Eye (tissue), 1 donor: ENCODE data around the gene GBP4.
A peak's percentile ranks its signal among the peaks of the same experiment; 100 is the strongest.

ENCODE experiments used
- DNase-seq: peaks from one replicate; pipeline ENCODE4 v3.0.0-alpha.2; 2015

GBP4 gene

GRCh38 chr1:89170170-89171066 is 28.3 kb downstream of the GBP4 start:
- DNase-seq: no peak

DNA sequence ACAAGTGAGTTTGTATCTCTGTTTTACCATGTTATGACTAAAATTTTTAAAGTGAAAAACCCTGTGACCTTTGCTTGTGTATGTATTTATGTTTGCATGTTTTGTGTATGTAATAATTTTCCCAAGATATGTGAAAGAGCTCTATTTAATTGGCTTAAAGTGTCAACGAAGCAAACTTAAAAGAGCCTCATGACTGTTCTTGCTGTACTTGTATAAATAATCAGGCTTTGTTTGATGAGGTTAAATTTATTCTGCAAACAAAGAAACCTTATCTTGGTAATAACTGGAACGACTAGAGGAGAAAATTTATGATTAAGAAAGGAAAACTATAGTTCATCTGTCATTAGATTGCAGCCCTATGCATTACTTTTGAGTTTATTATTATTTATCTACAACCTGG is 29.6 kb downstream of the GBP4 start:
- no peak for DNase-seq

- no peak for DNase-seq
These were observed 31.0 kb downstream of the GBP4 start for GRCh38 chr1:89167590-89168230.

- DNase-seq: no peak
These were observed 32.0 kb downstream of the GBP4 start for GRCh38 chr1:89166705-89167104.

DNA sequence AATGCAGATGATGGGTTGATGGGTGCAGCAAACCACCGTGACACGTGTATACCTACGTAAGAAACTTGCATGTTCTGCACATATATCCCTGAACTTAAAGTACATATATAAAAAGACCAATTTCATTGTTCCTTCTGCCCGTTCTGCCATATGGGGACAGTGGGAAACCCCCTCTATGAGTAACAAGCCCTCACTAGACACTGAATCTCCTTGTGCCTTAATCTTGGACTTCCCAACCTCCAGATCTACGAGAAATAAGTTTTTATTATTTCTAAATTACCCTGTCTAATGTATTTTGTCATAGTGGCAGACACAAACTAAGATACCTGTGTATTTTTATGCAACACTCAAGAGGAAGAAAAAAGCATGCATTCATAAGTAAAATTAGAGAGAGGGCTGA is 32.9 kb downstream of the GBP4 start:
- no peak for DNase-seq

DNA sequence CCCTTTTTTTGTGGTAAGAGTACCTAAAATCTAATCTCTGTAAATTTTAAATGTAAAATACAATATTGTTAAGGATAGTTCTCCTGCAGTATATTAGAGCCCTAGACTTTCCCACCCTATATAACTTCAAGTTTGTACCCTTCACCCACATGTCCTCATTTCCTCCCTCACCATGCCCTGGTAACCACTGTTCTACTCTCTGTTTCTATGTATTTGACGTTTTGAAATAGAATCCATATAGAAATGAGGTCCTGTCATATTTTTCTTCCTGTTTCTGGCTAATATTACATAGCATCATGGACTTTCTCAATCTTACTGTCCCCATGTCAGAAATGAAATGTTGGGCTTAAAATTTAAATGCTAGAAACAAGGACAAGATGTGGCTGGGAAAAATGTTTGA is 47.7 kb downstream of the GBP4 start:
- no peak for DNase-seq

- DNase-seq: no peak
These were observed 48.8 kb downstream of the GBP4 start for GRCh38 chr1:89149976-89150375.

GRCh38 chr1:89149229-89149628 is 49.5 kb downstream of the GBP4 start:
- DNase-seq: peak; percentile 7

- DNase-seq: no peak
These were observed 50.8 kb downstream of the GBP4 start for GRCh38 chr1:89147678-89148658.

DNA sequence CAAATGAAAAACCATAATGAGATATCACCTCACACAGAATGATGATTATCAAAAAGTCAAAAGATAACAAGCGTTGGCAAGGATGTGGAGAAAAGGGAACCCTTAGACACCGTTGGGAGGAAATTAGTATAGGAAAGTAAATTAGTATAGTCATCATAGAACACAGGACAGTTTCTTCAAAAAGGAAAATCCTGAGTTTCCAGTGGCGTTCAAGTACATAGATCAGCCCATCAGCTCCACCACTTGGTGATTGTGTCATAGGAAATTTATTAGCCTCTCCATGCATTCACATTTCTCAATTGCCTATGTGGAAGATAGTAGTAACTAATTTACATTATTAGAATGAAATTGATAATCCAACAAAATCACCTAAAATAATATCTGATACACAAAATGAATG is 52.0 kb downstream of the GBP4 start:
- DNase-seq: no peak

DNA sequence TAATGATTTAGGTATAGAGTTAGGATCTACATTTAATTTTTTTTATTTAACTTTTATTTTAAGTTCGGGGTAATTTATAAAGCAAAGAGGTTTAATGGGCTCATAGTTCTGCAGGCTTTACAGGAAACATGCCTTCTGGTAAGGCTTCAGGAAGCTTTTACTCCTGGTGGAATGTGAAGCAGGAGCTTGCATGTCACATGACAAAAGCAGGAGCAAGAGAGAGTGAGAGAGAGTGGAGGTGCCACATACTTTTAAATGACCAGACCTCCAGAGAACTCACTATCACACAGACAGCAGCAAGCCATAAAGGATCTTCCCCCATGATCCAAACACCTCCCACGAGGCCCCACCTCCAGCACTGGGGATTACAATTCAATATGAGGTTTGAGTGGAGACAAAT is 55.3 kb downstream of the GBP4 start:
- DNase-seq: no peak

- DNase-seq: no peak
These were observed 56.6 kb downstream of the GBP4 start for GRCh38 chr1:89142160-89142559.

DNA sequence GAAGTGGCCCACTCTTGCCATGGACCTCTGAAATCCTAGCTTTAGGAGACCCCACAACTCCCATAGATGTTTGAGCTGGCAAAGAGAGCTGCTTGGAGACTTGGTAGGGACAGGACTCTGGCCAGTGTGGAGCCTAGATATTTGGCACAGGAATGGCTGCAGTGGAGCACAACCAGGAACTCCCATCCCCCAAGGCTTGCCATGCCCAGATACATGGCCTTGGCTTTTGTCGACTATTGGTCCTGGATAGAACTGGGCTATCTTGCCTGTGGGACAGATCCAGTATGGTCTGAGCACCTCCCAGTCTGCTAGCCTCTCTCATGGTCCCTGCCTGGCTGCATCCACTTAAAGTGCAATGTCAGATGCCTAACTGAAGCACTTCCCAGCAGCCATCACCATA is 65.0 kb downstream of the GBP4 start:
- no peak for DNase-seq
